Measurements from ENCODE around the gene GGA3.

DNA sequence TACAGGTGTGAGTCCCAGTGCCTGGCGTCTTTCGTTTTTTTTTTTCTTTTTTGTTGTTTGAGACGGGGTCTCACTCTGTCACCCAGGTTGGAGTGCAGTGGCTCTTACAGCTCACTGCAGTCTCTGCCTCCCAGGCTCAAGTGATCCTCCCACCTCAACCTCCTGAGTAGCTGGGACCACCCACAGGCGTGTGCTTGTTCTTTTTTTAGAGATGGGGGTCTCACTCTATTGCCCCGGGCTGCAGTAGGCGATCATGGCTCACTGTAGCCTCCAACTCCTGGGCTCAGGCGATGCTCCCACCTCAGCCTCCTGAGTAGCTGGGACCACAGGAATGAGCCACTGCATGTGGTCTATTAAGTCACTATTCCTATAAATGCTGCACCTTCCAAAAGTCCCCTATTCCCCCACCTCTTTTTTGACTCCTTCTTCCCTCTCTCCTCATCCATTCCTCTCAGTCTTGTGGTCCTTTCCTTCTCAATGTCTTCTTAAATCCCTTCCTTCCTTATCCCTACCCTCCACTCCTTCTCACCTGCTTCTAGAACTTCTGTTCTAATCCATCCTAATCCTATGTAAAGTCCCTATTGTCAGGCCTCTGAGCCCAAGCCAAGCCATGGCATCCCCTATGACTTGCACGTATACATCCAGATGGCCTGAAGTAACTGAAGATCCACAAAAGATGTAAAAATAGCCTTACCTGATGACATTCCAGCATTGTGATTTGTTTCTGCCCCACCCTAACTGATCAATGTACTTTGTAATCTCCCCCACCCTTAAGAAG lies 9.2 kb downstream of the GGA3 start:
- no peak for TF ChIP-seq CTCF (IDR thresholded peaks at IDR 0.05)
- no peak for TF ChIP-seq EP300 (IDR thresholded peaks at IDR 0.05)
- TF ChIP-seq POLR2A (IDR thresholded peaks at IDR 0.05), result no peak
- TF ChIP-seq POLR2AphosphoS5 (IDR thresholded peaks at IDR 0.05), result no peak
